GM23338 (cell line): Measurements from ENCODE around the gene CPNE7. TPM values are rescaled to one million over a fixed set of nuclear protein-coding genes. Genes with fewer than 3 reads are reported as not detected.

Experiments
- ATAC-seq: fragments of 200-7000 bp; cut with Tn5 transposase; 3 replicates; pipeline ENCODE4 v1.9.1; 2020
- DNase-seq: peaks from one replicate; pipeline ENCODE4 v3.0.0-alpha.2; 2015; ENCODE audit warnings: low spot score
- H2AFZ ChIP-seq: fragments of 200-600 bp; sonication (generic); 2 replicates; pipeline ENCODE4 v1.8.0; 2016; ENCODE audit warnings: antibody characterized with exemption, mild to moderate bottlenecking, moderate library complexity
- H3F3A ChIP-seq: fragments of 200-600 bp; sonication (generic); replicated peaks from 2 replicates; pipeline ENCODE4 v1.8.0; 2017; ENCODE audit warnings: antibody characterized with exemption, mixed run types, low read depth
- H3K27ac ChIP-seq: fragments of 200-600 bp; sonication (generic); 2 replicates; pipeline ENCODE4 v1.6.1; 2016; ENCODE audit warnings: low read depth
- H3K27me3 ChIP-seq: fragments of 200-600 bp; sonication (generic); 2 replicates; pipeline ENCODE4 v1.8.0; 2016; ENCODE audit warnings: mild to moderate bottlenecking, mixed run types, moderate library complexity; ENCODE audit not compliant: insufficient read depth
- H3K36me3 ChIP-seq: fragments of 200-600 bp; sonication (generic); 2 replicates; pipeline ENCODE4 v1.8.0; 2016; ENCODE audit warnings: mild to moderate bottlenecking; ENCODE audit not compliant: insufficient read depth
- H3K4me1 ChIP-seq: fragments of 200-600 bp; sonication (generic); 2 replicates; pipeline ENCODE4 v1.8.0; 2016; ENCODE audit warnings: mild to moderate bottlenecking, moderate library complexity; ENCODE audit not compliant: insufficient read depth
- H3K4me2 ChIP-seq: fragments of 200-600 bp; sonication (generic); 2 replicates; pipeline ENCODE4 v1.7.1; 2017; ENCODE audit warnings: mixed run types
- H3K4me3 ChIP-seq: fragments of 200-600 bp; sonication (generic); 2 replicates; pipeline ENCODE4 v1.6.1; 2016; ENCODE audit warnings: mixed run types
- H3K79me2 ChIP-seq: fragments of 200-600 bp; sonication (generic); replicated peaks from 2 replicates; pipeline ENCODE4 v1.8.0; 2017; ENCODE audit warnings: mild to moderate bottlenecking; ENCODE audit not compliant: insufficient read depth
- H3K9me2 ChIP-seq: fragments of 200-600 bp; sonication (generic); 2 replicates; pipeline ENCODE4 v1.8.0; 2017; ENCODE audit not compliant: insufficient read depth
- H4K20me1 ChIP-seq: fragments of 200-600 bp; sonication (generic); replicated peaks from 2 replicates; pipeline ENCODE4 v1.8.0; 2017; ENCODE audit warnings: mild to moderate bottlenecking; ENCODE audit not compliant: insufficient read depth
- H3K27ac Mint-ChIP-seq: 2 replicates; pipeline ENCODE4 v1.8.0; 2020; ENCODE audit warnings: inconsistent platforms, mild to moderate bottlenecking, moderate library complexity, mixed read lengths
- H3K27me3 Mint-ChIP-seq: 3 replicates; pipeline ENCODE4 v1.8.0; 2022; ENCODE audit warnings: low read depth, mild to moderate bottlenecking, moderate library complexity, mixed read lengths, inconsistent platforms; ENCODE audit not compliant: insufficient read depth, poor library complexity
- H3K36me3 Mint-ChIP-seq: 3 replicates; pipeline ENCODE4 v1.8.0; 2021; ENCODE audit warnings: low read depth, mild to moderate bottlenecking, inconsistent platforms, moderate library complexity, mixed read lengths
- H3K4me1 Mint-ChIP-seq: 3 replicates; pipeline ENCODE4 v1.8.0; 2020; ENCODE audit warnings: mild to moderate bottlenecking, inconsistent platforms, mixed read lengths
- H3K4me3 Mint-ChIP-seq: 3 replicates; pipeline ENCODE4 v1.8.0; 2021; ENCODE audit warnings: moderate library complexity, mild to moderate bottlenecking, inconsistent platforms, mixed read lengths
- H3K9me3 Mint-ChIP-seq: 3 replicates; pipeline ENCODE4 v1.8.0; 2020; ENCODE audit warnings: moderate library complexity, mild to moderate bottlenecking, inconsistent platforms, mixed read lengths
- CREB1 ChIP-seq: fragments of 250-450 bp; sonication (Bioruptor Pico); IDR thresholded peaks from 2 replicates; pipeline ENCODE4 v1.5.0; 2020; ENCODE audit warnings: low read depth, mild to moderate bottlenecking, moderate library complexity
- NANOG ChIP-seq: IDR thresholded peaks from 2 replicates; pipeline ENCODE4 v1.6.1; 2016; ENCODE audit warnings: antibody characterized with exemption, borderline replicate concordance
- STAT1 ChIP-seq: IDR thresholded peaks from one replicate; pipeline ENCODE4 v1.6.1; 2016; ENCODE audit warnings: antibody characterized with exemption; ENCODE audit not compliant: unreplicated experiment
- ZNF331 ChIP-seq: fragments of 250-450 bp; sonication (Bioruptor Pico); IDR thresholded peaks from 2 replicates; pipeline ENCODE4 v1.5.0; 2020; ENCODE audit warnings: low read depth, mild to moderate bottlenecking, moderate library complexity
- polyA plus RNA-seq: library from polyadenylated mRNA; unstranded; fragments of >200 nt; fragmentation: Nextera tagmentation; extraction: Ambion mirVana; gene quantifications from 2 replicates; pipeline ENCODE4 v1.2.1, GENCODE V29; 2016
- total RNA-seq: library from RNA; depleted of rRNA; stranded (reverse); fragments of >200 nt; shearing (Covaris generic); gene quantifications from 2 replicates; pipeline ENCODE4 v1.2.3, GENCODE V29; 2014
- TF ChIP-seq, protein P1 (sequence below): fragments of 250-450 bp; sonication (Bioruptor Pico); IDR thresholded peaks from 2 replicates; pipeline ENCODE4 v1.5.0; 2020; ENCODE audit warnings: mild to moderate bottlenecking, moderate library complexity
- TF ChIP-seq, protein P2 (sequence below): IDR thresholded peaks from 2 replicates; pipeline ENCODE4 v1.6.1; 2016; ENCODE audit warnings: antibody characterized with exemption
- TF ChIP-seq, protein P3 (sequence below), 2 experiments: fragments of 200-600 bp in 1 of 2; sonication (generic) in 1 of 2; conservative IDR thresholded peaks; 2 replicates each; pipeline versions ENCODE4 v1.5.1 to v1.6.1; 2016 to 2017; ENCODE audit warnings: antibody characterized with exemption in 2 of 2, low read depth in 2 of 2, mild to moderate bottlenecking in 2 of 2, moderate library complexity in 1 of 2

Gene CPNE7
- total and polyA plus RNA-seq, 2 experiments from 2014 or later = 11.2 to 15.7 TPM

DNA sequence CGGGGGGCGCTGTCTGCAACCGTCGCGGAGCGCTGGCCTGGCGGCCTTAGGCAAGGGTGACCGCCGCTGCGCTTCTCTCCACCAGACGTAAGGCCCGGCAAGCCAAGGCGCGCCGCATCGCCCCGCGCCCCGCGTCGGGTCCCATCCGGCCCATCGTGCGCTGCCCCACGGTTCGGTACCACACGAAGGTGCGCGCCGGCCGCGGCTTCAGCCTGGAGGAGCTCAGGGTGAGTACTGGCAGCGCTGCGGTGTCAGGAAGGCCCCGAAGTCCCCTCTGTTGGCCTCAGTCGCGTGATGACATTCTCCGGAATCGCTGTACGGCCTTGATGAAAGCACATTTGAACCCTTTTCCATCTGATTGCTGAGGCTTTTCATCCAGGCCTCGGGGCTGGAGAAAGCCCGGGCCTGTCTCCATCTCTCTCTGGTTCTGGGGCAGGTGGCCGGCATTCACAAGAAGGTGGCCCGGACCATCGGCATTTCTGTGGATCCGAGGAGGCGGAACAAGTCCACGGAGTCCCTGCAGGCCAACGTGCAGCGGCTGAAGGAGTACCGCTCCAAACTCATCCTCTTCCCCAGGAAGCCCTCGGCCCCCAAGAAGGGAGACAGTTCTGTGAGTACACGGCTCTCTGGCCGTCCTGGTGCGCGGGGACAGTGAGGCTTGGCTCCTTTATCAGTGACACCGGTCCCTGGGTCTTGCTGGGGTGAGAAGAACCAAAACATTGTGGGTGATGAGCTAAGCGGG lies 14.2 kb upstream of the CPNE7 start:
- TF ChIP-seq, protein P1, sequence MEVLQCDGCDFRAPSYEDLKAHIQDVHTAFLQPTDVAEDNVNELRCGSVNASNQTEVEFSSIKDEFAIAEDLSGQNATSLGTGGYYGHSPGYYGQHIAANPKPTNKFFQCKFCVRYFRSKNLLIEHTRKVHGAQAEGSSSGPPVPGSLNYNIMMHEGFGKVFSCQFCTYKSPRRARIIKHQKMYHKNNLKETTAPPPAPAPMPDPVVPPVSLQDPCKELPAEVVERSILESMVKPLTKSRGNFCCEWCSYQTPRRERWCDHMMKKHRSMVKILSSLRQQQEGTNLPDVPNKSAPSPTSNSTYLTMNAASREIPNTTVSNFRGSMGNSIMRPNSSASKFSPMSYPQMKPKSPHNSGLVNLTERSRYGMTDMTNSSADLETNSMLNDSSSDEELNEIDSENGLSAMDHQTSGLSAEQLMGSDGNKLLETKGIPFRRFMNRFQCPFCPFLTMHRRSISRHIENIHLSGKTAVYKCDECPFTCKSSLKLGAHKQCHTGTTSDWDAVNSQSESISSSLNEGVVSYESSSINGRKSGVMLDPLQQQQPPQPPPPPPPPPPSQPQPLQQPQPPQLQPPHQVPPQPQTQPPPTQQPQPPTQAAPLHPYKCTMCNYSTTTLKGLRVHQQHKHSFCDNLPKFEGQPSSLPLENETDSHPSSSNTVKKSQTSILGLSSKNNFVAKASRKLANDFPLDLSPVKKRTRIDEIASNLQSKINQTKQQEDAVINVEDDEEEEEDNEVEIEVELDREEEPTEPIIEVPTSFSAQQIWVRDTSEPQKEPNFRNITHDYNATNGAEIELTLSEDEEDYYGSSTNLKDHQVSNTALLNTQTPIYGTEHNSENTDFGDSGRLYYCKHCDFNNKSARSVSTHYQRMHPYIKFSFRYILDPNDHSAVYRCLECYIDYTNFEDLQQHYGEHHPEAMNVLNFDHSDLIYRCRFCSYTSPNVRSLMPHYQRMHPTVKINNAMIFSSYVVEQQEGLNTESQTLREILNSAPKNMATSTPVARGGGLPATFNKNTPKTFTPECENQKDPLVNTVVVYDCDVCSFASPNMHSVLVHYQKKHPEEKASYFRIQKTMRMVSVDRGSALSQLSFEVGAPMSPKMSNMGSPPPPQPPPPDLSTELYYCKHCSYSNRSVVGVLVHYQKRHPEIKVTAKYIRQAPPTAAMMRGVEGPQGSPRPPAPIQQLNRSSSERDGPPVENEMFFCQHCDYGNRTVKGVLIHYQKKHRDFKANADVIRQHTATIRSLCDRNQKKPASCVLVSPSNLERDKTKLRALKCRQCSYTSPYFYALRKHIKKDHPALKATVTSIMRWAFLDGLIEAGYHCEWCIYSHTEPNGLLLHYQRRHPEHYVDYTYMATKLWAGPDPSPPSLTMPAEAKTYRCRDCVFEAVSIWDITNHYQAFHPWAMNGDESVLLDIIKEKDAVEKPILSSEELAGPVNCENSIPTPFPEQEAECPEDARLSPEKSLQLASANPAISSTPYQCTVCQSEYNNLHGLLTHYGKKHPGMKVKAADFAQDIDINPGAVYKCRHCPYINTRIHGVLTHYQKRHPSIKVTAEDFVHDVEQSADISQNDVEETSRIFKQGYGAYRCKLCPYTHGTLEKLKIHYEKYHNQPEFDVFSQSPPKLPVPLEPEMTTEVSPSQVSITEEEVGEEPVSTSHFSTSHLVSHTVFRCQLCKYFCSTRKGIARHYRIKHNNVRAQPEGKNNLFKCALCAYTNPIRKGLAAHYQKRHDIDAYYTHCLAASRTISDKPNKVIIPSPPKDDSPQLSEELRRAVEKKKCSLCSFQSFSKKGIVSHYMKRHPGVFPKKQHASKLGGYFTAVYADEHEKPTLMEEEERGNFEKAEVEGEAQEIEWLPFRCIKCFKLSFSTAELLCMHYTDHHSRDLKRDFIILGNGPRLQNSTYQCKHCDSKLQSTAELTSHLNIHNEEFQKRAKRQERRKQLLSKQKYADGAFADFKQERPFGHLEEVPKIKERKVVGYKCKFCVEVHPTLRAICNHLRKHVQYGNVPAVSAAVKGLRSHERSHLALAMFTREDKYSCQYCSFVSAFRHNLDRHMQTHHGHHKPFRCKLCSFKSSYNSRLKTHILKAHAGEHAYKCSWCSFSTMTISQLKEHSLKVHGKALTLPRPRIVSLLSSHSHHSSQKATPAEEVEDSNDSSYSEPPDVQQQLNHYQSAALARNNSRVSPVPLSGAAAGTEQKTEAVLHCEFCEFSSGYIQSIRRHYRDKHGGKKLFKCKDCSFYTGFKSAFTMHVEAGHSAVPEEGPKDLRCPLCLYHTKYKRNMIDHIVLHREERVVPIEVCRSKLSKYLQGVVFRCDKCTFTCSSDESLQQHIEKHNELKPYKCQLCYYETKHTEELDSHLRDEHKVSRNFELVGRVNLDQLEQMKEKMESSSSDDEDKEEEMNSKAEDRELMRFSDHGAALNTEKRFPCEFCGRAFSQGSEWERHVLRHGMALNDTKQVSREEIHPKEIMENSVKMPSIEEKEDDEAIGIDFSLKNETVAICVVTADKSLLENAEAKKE (CRISPR knock-in tag) = no peak
- no peak for TF ChIP-seq ZNF331
- TF ChIP-seq, protein P2, sequence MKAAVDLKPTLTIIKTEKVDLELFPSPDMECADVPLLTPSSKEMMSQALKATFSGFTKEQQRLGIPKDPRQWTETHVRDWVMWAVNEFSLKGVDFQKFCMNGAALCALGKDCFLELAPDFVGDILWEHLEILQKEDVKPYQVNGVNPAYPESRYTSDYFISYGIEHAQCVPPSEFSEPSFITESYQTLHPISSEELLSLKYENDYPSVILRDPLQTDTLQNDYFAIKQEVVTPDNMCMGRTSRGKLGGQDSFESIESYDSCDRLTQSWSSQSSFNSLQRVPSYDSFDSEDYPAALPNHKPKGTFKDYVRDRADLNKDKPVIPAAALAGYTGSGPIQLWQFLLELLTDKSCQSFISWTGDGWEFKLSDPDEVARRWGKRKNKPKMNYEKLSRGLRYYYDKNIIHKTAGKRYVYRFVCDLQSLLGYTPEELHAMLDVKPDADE = no peak
- TF ChIP-seq STAT1 = no peak
- TF ChIP-seq, protein P3, sequence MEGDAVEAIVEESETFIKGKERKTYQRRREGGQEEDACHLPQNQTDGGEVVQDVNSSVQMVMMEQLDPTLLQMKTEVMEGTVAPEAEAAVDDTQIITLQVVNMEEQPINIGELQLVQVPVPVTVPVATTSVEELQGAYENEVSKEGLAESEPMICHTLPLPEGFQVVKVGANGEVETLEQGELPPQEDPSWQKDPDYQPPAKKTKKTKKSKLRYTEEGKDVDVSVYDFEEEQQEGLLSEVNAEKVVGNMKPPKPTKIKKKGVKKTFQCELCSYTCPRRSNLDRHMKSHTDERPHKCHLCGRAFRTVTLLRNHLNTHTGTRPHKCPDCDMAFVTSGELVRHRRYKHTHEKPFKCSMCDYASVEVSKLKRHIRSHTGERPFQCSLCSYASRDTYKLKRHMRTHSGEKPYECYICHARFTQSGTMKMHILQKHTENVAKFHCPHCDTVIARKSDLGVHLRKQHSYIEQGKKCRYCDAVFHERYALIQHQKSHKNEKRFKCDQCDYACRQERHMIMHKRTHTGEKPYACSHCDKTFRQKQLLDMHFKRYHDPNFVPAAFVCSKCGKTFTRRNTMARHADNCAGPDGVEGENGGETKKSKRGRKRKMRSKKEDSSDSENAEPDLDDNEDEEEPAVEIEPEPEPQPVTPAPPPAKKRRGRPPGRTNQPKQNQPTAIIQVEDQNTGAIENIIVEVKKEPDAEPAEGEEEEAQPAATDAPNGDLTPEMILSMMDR (conservative IDR thresholded peaks at IDR 0.05; ENCODE audit: low read depth in 2 of 2) = no peak
- no peak for TF ChIP-seq NANOG
- no peak for TF ChIP-seq CREB1 (CRISPR knock-in tag)
- Histone ChIP-seq H3F3A (peaks cover 79% of the 10 kb centered on the region), H4K20me1 (peaks cover 24% of the 10 kb centered on the region), H3K4me3 (peak overlapping the region; percentile 99), H3K4me2 (peak overlapping the region; percentile 99), H3K79me2 (peaks cover 32% of the 10 kb centered on the region), H3K27me3 (peaks cover under 1% of the 10 kb centered on the region; the same call in 1 of the 2 replicates), H3K36me3 (peaks cover 29% of the 10 kb centered on the region), H3K27ac (peak overlapping the region; percentile 92), H3K4me1 (peaks cover 28% of the 10 kb centered on the region), H2AFZ (no peak overlapping the region), H3K9me2 (no peaks in the 10 kb centered on the region)
- peaks cover 62% of the 10 kb centered on the region for H3K36me3 Mint-ChIP-seq
- DNase-seq (no peak), ATAC-seq (no peak)
- H3K4me3 Mint-ChIP-seq = peak overlapping the region; percentile 95
- H3K27ac Mint-ChIP-seq = peak overlapping the region; percentile 96
- H3K4me1 Mint-ChIP-seq = peaks cover 42% of the 10 kb centered on the region
- H3K9me3 Mint-ChIP-seq = peaks cover 12% of the 10 kb centered on the region; the same call in 1 of the 3 replicates
- H3K27me3 Mint-ChIP-seq = peaks cover 46% of the 10 kb centered on the region
